ENCODE measurements around the gene MTNR1A.

GRCh38 chr4:186502231-186502630 lies 53.1 kb downstream of the MTNR1A start:
- TF ChIP-seq CTCF (conservative IDR thresholded peaks at IDR 0.05; ENCODE audit: low read depth, low read length) (no peak), POLR2A (IDR thresholded peaks at IDR 0.05; ENCODE audit: low read depth, low read length) (no peak), MAFK (IDR thresholded peaks at IDR 0.05; ENCODE audit: low read depth, low read length) (no peak), MXI1 (IDR thresholded peaks at IDR 0.05; ENCODE audit: borderline replicate concordance, low read depth, low read length) (no peak), ELK1 (IDR thresholded peaks at IDR 0.05; ENCODE audit: borderline replicate concordance, low read depth, low read length) (no peak), RFX5 (IDR thresholded peaks at IDR 0.05; ENCODE audit: low read depth, low read length) (no peak), RAD21 (IDR thresholded peaks at IDR 0.05; ENCODE audit: low read length) (no peak), RCOR1 (IDR thresholded peaks at IDR 0.05; ENCODE audit: insufficient replicate concordance, low read length) (no peak)
- TF ChIP-seq, protein P1, sequence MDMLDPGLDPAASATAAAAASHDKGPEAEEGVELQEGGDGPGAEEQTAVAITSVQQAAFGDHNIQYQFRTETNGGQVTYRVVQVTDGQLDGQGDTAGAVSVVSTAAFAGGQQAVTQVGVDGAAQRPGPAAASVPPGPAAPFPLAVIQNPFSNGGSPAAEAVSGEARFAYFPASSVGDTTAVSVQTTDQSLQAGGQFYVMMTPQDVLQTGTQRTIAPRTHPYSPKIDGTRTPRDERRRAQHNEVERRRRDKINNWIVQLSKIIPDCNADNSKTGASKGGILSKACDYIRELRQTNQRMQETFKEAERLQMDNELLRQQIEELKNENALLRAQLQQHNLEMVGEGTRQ (IDR thresholded peaks at IDR 0.05; ENCODE audit: low read depth, low read length): no peak

All from IMR-90 (cell line).